SK-N-SH (cell line): ENCODE results near the gene ZRANB2. TPM values are rescaled to one million over a fixed set of nuclear protein-coding genes. Genes with fewer than 3 reads are reported as not detected.

Experiments
- CTCF ChIA-PET: fragments of 300-600, 350-600 bp; formaldehyde crosslinking; extraction: SDS; loops from one replicate; lab custom pipeline; 2021; lab: Yijun Ruan, JAX
- POLR2A ChIA-PET: fragments of 350-600 bp; sonication (Branson Sonifier 250); formaldehyde crosslinking; extraction: SDS; loops from one replicate; lab custom pipeline; 2020; ENCODE audit warnings: antibody characterized with exemption, inconsistent platforms; lab: Yijun Ruan, JAX
- DNase-seq: peaks from one replicate; pipeline ENCODE4 v3.0.0; 2012
- H2AFZ ChIP-seq: fragments of 200-600 bp; sonication (generic); 2 replicates; pipeline ENCODE4 v1.8.1; 2016; ENCODE audit warnings: antibody characterized with exemption, mild to moderate bottlenecking, low read depth
- H3F3A ChIP-seq: fragments of 200-600 bp; sonication (generic); replicated peaks from 2 replicates; pipeline ENCODE3; 2016; ENCODE audit warnings: antibody characterized with exemption, mild to moderate bottlenecking; ENCODE audit not compliant: insufficient read depth
- H3K27ac ChIP-seq, 2 experiments: fragments of 200-500 bp in 1 of 2; fragments of 200-600 bp in 1 of 2; sonication (Bioruptor generic) in 1 of 2; sonication (generic), shearing (Covaris generic) in 1 of 2; 2 replicates each; pipeline versions ENCODE4 v1.5.1 to v1.6.1; 2014 to 2016; ENCODE audit warnings: low read depth in 2 of 2, inconsistent platforms in 1 of 2, low read length in 1 of 2, mild to moderate bottlenecking in 1 of 2, mixed read lengths in 1 of 2
- H3K27me3 ChIP-seq: fragments of 200-600 bp; sonication (generic), shearing (Covaris generic); 2 replicates; pipeline ENCODE4 v1.6.1; 2016; ENCODE audit warnings: mixed run types; ENCODE audit not compliant: insufficient read depth
- H3K36me3 ChIP-seq, 2 experiments: fragments of 200-500 bp in 1 of 2; fragments of 200-600 bp in 1 of 2; sonication (Bioruptor generic) in 1 of 2; sonication (generic) in 1 of 2; replicated peaks in 1 of 2; 2 replicates each; pipeline versions ENCODE3 to v1.5.1; 2014 to 2016; ENCODE audit warnings: low read length in 1 of 2, mild to moderate bottlenecking in 1 of 2; ENCODE audit not compliant: insufficient read depth in 2 of 2, control insufficient read depth in 1 of 2
- H3K4me1 ChIP-seq, 2 experiments: fragments of 200-500 bp in 1 of 2; fragments of 200-600 bp in 1 of 2; sonication (Bioruptor generic) in 1 of 2; sonication (generic), shearing (Covaris generic) in 1 of 2; 2 replicates each; pipeline versions ENCODE4 v1.5.1 to v1.6.1; 2014 to 2016; ENCODE audit warnings: low read depth in 1 of 2, low read length in 1 of 2, mixed run types in 1 of 2; ENCODE audit not compliant: insufficient read depth in 2 of 2, control insufficient read depth in 1 of 2
- H3K4me2 ChIP-seq: fragments of 200-600 bp; sonication (generic), shearing (Covaris generic); 2 replicates; pipeline ENCODE4 v1.6.1; 2017; ENCODE audit warnings: mixed run types
- H3K4me3 ChIP-seq, 2 experiments: fragments of 200-500 bp in 1 of 2; fragments of 200-600 bp in 1 of 2; sonication (Bioruptor generic) in 1 of 2; sonication (generic), shearing (Covaris generic) in 1 of 2; 2 replicates each; pipeline versions ENCODE4 v1.5.1 to v1.8.1; 2014 to 2016; ENCODE audit warnings: low read depth in 2 of 2, inconsistent platforms in 1 of 2, low read length in 1 of 2, mild to moderate bottlenecking in 1 of 2, mixed read lengths in 1 of 2, moderate library complexity in 1 of 2
- H3K79me2 ChIP-seq: fragments of 200-600 bp; sonication (generic); 2 replicates; pipeline ENCODE4 v1.8.1; 2017; ENCODE audit warnings: mild to moderate bottlenecking; ENCODE audit not compliant: insufficient read depth
- H3K9ac ChIP-seq: fragments of 200-600 bp; sonication (generic); 2 replicates; pipeline ENCODE4 v1.6.1; 2017; ENCODE audit warnings: mixed run types
- H3K9me2 ChIP-seq: fragments of 200-600 bp; sonication (generic); 2 replicates; pipeline ENCODE4 v1.6.1; 2017; ENCODE audit warnings: mixed run types
- H3K9me3 ChIP-seq: fragments of 200-600 bp; sonication (generic); 2 replicates; pipeline ENCODE4 v1.6.1; 2017; ENCODE audit warnings: mixed run types, mild to moderate bottlenecking, moderate library complexity
- H4K20me1 ChIP-seq: fragments of 200-600 bp; sonication (generic); 2 replicates; pipeline ENCODE4 v1.6.1; 2017; ENCODE audit warnings: mild to moderate bottlenecking, mixed run types; ENCODE audit not compliant: insufficient read depth
- ELF1 ChIP-seq: IDR thresholded peaks from 2 replicates; pipeline ENCODE4 v1.4.0; 2012
- EZH2phosphoT487 ChIP-seq: fragments of 200-600 bp; sonication (generic); IDR thresholded peaks from 2 replicates; pipeline ENCODE4 v1.6.1; 2017; ENCODE audit warnings: low read depth, mixed run types, mild to moderate bottlenecking, antibody characterized with exemption, moderate library complexity, borderline replicate concordance
- FOSL2 ChIP-seq: IDR thresholded peaks from 2 replicates; pipeline ENCODE4 v1.4.0; 2012; ENCODE audit warnings: low read depth, mild to moderate bottlenecking, moderate library complexity, borderline replicate concordance
- FOXJ3 ChIP-seq: sonication (generic); formaldehyde crosslinking; IDR thresholded peaks from 2 replicates; pipeline ENCODE4 v1.5.1; 2020; ENCODE audit warnings: mild to moderate bottlenecking, missing genetic modification reagents
- FOXM1 ChIP-seq: IDR thresholded peaks from 2 replicates; pipeline ENCODE4 v1.4.0; 2012; ENCODE audit warnings: low read depth, mild to moderate bottlenecking
- JUND ChIP-seq: IDR thresholded peaks from 2 replicates; pipeline ENCODE4 v1.4.0; 2012
- MAX ChIP-seq: IDR thresholded peaks from 2 replicates; pipeline ENCODE4 v1.4.0; 2012; ENCODE audit warnings: low read depth
- NFIC ChIP-seq: IDR thresholded peaks from 2 replicates; pipeline ENCODE4 v1.4.0; 2012; ENCODE audit warnings: borderline replicate concordance
- RAD21 ChIP-seq: IDR thresholded peaks from 2 replicates; pipeline ENCODE4 v1.6.1; 2012; ENCODE audit warnings: mild to moderate bottlenecking, low read length
- RCOR1 ChIP-seq: fragments of 150-350 bp; IDR thresholded peaks from 2 replicates; pipeline ENCODE4 v1.6.1; 2017; ENCODE audit warnings: antibody characterized with exemption, low read length
- RXRA ChIP-seq: IDR thresholded peaks from 2 replicates; pipeline ENCODE4 v1.4.0; 2012; ENCODE audit warnings: low read depth, mild to moderate bottlenecking, borderline replicate concordance
- YY1 ChIP-seq: IDR thresholded peaks from 2 replicates; pipeline ENCODE4 v1.4.0; 2012; ENCODE audit warnings: low read depth, mild to moderate bottlenecking
- ZBTB33 ChIP-seq: IDR thresholded peaks from 2 replicates; pipeline ENCODE4 v1.4.0; 2012; ENCODE audit warnings: low read depth, borderline replicate concordance
- WGBS: methylation state at CpG from one replicate; pipeline ENCODE4 v1.1.6; 2017; ENCODE audit warnings: low lambda C conversion rate; 5-methylcytosine and 5-hydroxymethylcytosine counted together
- polyA plus RNA-seq, 3 experiments: library from polyadenylated mRNA; depleted of rRNA; stranded (reverse); fragments of >200 nt; gene quantifications; 2 replicates each; pipeline ENCODE4 v1.2.3, GENCODE V29; 2012

ZRANB2 gene
- polyA plus RNA-seq, 1 of the 3 experiments (the other 2 are of a cell fraction): 45.2 TPM

GRCh38 chr1:71071720-71072119 is 9.1 kb downstream of the ZRANB2 start:
- no peak overlapping the region for H3K4me3 ChIP-seq
- H3K9me3 ChIP-seq: no peaks in the 10 kb centered on the region
- H3K36me3 ChIP-seq: peaks cover 94 to 99% of the 10 kb centered on the region in 2 experiments
- no peak for DNase-seq
- ChIA-PET POLR2A (no interaction called here), CTCF (no interaction called here)
- H3K4me2 ChIP-seq: no peak overlapping the region
- H3F3A ChIP-seq: peaks cover 23% of the 10 kb centered on the region
- peaks cover 12% of the 10 kb centered on the region; the same call in 1 of the 2 replicates for H4K20me1 ChIP-seq
- H3K79me2 ChIP-seq: peaks cover 47% of the 10 kb centered on the region
- TF ChIP-seq ZBTB33 (no peak), NFIC (no peak), MAX (no peak)
- H3K27me3 ChIP-seq: no peaks in the 10 kb centered on the region
- no peak overlapping the region for H3K9ac ChIP-seq
- no peaks in the 10 kb centered on the region for H3K4me1 ChIP-seq
- no peaks in the 10 kb centered on the region for H3K9me2 ChIP-seq
- 90% methylated on average over 4 of the region's 4 CpGs for WGBS
- no peak overlapping the region for H2AFZ ChIP-seq
- H3K27ac ChIP-seq: no peak overlapping the region

- no peaks in the 10 kb centered on the region for H3K27me3 ChIP-seq
- H3K9me3 ChIP-seq: no peaks in the 10 kb centered on the region
- no peaks in the 10 kb centered on the region for H3K4me1 ChIP-seq
- CTCF ChIA-PET: no interaction called here
- peaks cover 31% of the 10 kb centered on the region for H3F3A ChIP-seq
- H3K79me2 ChIP-seq: peaks cover 16% of the 10 kb centered on the region
- POLR2A ChIA-PET: no interaction called here
- 76% methylated on average over 6 of the region's 6 CpGs for WGBS
- DNase-seq: no peak
- H3K27ac ChIP-seq: no peak overlapping the region
- TF ChIP-seq JUND (no peak), ELF1 (no peak), RCOR1 (no peak), ZBTB33 (no peak), FOXJ3 (CRISPR knock-in tag) (no peak), YY1 (no peak), EZH2phosphoT487 (no peak), RAD21 (no peak), FOXM1 (no peak), FOSL2 (no peak), RXRA (no peak)
- TF ChIP-seq, all 33 proteins: peak for 0
- no peak overlapping the region for H3K4me3 ChIP-seq
- no peak overlapping the region for H3K9ac ChIP-seq
- H4K20me1 ChIP-seq: peaks cover 8% of the 10 kb centered on the region; the same call in 1 of the 2 replicates
- H2AFZ ChIP-seq: no peak overlapping the region
- no peak overlapping the region for H3K4me2 ChIP-seq
- H3K9me2 ChIP-seq: no peaks in the 10 kb centered on the region
- H3K36me3 ChIP-seq: peaks cover 95 to 99% of the 10 kb centered on the region in 2 experiments
Observed at GRCh38 chr1:71068325-71069240, 12.3 kb downstream of the ZRANB2 start.
